SU-DHL-6 (cell line): Measurements from ENCODE around the gene GABRA6.

Experiments
- EZH2phosphoT487 ChIP-seq: fragments of 200-600 bp; sonication (generic), shearing (Covaris generic); conservative IDR thresholded peaks from 2 replicates; pipeline ENCODE4 v1.6.1; 2018; ENCODE audit warnings: mild to moderate bottlenecking, antibody characterized with exemption, low read length, moderate library complexity, mixed read lengths
- TF ChIP-seq, protein P1 (sequence below): fragments of 200-600 bp; sonication (generic); IDR thresholded peaks from one replicate; pipeline ENCODE4 v1.5.1; 2017; ENCODE audit warnings: antibody characterized with exemption, mild to moderate bottlenecking, low read length, moderate library complexity; ENCODE audit not compliant: insufficient read depth, poor library complexity, severe bottlenecking

DNA sequence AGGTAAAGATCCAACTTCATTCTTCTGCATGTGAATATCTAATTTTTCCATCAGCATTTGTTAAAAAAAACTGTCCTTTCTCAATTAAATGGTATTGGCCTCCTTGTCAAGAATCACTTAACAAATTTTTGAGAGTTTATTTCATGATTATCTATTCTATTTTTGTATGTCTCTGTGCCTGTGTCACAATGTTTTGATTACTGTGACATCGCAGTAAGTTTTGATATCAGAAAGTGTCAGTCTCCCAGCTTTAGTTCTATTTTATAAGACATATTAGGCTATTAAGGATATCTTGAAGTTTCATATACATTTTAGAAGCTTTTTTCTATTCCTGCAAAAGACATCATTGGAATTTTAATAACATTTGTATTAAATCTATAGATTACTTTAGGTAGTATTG is 33.6 kb downstream of the GABRA6 start:
- TF ChIP-seq, protein P1, sequence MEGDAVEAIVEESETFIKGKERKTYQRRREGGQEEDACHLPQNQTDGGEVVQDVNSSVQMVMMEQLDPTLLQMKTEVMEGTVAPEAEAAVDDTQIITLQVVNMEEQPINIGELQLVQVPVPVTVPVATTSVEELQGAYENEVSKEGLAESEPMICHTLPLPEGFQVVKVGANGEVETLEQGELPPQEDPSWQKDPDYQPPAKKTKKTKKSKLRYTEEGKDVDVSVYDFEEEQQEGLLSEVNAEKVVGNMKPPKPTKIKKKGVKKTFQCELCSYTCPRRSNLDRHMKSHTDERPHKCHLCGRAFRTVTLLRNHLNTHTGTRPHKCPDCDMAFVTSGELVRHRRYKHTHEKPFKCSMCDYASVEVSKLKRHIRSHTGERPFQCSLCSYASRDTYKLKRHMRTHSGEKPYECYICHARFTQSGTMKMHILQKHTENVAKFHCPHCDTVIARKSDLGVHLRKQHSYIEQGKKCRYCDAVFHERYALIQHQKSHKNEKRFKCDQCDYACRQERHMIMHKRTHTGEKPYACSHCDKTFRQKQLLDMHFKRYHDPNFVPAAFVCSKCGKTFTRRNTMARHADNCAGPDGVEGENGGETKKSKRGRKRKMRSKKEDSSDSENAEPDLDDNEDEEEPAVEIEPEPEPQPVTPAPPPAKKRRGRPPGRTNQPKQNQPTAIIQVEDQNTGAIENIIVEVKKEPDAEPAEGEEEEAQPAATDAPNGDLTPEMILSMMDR, result no peak
- no peak for TF ChIP-seq EZH2phosphoT487
